HG02970 (cell line): Measurements from ENCODE around the gene GRIN2C.

ENCODE experiments used
- ATAC-seq: cut with Tn5 transposase; IDR thresholded peaks from one replicate; pipeline ENCODE4 v1.9.1; 2021; ENCODE audit warnings: mild to moderate bottlenecking, moderate library complexity, moderate number of reproducible peaks; ENCODE audit not compliant: unreplicated experiment, low FRiP score

GRIN2C gene

DNA sequence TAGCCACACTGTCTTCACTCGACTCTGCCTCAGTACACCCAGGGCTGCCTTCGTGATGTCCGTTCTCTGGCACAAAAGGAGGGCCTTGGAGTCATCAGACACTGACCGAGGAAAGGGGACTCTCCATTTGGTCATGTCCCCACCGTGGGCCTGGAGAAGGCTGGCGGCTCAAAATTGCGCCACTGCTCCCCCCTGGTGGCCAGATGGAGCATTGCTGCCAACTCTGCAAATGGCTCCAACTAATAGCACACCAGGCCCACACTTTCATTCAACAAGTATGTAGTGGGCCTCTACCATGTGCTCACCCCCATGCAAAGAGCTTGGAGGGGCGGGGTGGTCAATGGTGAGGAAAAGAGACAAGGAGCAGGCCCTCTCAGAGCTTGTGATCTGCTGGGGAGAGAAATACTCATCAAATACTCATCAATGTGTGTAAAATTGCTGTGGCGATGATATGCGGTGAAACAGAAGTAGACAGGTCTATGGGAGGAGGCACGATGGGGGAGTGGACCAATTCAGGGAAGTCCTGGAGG, 5.2 kb upstream of the GRIN2C start:
- ATAC-seq = no peak

DNA sequence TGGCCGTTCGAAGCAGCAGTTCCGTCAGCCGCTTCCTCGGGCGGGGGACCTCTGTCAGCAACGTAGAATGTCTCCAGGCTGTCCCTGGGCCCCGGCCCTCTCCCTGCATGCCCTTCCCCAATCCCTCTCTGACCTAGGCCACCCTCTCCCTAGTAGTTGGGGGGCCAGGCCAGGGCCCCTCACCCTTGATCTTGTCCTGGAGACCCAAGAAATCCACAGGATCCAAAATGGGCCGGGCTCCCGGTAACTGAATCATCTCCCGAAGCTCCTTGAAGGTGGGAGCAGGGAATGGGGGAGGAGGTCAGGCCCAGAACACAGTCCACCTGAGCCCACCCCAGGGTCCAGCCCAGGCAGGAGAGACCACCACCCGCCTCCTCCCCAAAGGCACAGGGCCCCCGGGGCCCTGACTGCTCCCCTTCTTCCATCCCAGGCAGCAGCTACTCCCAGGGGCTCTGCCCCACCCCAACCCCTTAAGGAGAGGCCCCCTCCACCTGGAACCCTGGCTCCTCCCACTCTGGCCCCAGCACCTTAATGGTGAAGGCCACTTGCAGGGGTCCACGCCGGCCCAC, 4.7 kb upstream of the GRIN2C start:
- no peak for ATAC-seq

DNA sequence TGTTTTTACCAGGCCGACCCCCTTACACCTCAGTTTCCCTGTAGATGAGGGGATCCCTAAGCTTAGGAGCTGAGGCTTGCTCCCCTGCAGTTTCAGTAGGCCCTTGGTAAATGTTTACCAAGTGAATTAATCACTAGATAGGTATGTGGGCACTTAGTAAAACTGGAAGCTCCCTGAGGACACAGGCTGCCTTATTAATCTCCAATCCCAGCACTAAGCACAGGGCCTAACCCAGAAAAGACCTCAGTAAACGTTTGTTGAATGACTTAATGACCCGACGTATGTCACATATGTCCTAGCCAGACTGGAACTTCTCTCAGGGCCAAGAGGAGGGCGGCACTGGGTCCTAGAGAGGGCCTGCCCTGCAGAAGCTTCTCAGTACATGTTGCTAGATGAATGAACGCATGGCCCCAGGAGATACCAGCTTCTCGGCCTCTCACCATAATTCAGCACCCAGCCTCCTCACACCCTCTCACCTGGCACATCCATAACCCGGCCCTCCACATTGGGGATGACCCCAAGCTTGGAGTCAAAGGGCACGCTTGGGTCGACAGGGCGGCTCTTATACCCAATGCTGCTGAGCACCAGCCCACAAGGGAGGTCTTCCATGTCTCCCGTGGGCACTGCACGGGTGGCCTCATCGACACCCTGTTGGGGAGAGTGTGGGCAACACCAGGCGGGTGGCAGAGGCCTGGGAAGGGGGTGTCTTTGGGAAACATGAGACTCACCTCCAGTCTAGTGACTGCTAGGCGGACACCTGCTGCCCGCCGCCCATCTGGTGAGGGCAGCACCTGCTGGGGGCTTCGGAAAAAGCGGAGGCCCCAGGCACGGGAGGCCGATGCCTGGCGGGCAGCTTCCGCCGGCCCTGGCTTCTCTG, 4.0 kb upstream of the GRIN2C start:
- ATAC-seq = no peak

DNA sequence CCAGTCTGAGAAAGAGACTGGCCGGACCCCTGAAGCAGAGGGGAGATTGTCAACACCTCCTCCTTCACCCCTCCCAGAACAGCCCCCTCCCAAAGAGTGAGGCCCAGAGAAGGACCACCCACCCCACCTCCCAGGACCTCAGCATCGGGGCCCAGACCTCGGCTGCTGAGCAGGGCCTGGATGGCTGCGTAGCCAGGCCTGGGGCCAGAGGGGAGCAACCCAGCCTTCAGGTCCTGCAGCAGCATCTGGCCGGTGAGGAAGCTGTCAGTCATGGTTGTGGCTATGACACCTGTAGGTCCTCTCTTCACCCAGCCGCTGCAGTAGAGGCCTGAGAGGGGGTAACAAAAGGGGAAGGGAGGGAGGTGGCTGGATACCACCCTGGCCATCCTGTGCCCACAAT, 3.2 kb upstream of the GRIN2C start:
- no peak for ATAC-seq

DNA sequence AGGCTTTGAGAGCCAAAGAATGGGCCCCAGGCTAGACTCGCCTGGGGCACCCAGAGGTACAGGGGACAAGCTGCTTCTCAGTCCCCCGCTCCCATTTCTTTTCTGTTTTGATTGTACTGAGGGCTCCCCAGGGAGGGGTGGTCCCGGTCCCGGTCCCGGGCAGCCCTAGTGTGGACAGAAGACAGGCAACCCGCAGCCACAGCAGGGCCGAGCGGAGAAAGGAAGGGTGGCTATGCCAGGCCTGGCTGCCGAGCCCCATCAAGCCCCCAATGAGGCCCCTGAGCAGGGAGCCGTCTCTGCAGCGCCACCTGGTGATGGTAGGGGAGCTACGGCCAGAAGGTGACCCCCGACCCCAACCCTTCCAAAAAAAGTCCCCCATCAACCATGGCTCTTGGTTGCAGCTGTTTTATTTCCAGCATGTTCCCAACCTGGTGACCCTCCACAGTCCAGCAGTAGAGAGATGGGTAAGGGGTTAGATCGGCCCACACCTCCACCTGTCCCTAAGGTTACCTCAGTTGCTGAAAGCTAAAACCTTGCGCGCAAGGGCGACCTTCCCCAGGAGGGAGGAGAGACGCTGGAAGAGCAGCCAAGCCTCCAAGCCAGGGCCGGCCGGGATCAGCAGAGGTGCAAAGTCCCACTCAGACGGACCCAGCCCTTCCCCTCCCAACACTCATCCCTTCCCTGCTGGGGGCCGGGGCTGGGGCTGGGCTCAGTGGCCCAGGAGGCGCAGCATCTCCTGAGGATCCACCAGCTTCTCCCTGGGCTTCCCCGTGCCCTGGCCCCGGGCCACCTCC, 2.6 kb upstream of the GRIN2C start:
- no peak for ATAC-seq

DNA sequence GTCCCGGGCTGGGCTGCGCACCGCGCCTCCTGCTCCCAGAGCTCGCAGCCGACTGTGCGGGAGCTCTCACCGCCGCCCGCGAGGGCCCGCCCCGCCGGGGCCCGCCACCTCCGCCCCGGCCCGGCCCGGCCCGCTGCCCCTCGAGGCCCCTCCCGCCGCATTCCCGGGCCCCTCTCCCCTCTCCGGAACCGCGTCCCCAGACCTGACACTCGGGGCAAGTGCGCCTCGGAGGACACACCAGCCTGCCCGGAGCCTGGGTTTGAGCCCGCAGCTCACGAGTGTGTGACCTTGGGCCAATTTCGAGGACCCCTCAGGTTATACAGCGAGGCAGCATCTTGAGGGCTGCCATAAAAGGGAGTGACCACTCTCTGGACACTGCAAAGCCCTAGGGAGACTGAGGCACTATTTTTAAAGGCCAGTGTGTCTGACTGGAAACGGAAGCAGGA, 2.0 kb upstream of the GRIN2C start:
- ATAC-seq = no peak

DNA sequence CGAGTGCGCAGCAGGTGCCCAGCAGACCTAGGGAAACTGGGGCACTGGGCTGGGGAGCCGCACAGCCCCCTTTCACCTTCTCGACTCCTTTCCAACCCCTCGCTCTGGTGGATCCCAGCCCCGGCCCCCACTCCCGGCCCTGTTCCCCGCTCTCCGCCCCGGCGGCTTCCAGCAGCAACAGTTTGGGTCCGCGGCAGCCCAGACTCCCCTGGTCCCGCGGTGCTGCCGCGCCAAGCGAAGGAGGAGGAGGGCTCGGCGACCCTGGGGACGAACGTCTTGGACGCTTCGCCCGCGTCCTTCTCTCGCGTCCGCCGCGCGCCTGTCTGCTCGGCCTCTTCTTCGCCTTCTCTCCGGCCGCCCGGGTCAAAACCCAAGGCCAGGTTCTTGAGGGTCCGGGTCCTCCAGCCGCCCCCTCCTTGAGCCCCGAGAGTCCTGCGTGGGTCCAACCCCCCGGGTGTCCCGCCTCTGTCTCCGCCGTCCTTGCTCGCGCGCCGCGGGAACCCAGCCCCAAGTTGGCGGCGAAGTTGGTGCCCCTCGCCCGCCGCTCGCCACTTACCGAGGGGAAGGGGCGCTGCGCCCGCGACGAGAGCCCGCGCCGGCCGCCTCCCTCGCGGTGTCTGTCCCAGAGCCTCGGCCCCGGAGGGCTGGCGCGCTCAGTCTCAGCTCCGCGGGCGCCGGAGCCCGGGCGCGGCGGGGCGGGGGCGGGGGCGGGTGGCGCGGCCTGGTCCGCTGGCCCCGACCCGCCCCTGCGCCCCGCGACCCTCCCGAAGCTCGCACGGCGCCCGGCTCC, 1.4 kb upstream of the GRIN2C start:
- ATAC-seq = no peak

DNA sequence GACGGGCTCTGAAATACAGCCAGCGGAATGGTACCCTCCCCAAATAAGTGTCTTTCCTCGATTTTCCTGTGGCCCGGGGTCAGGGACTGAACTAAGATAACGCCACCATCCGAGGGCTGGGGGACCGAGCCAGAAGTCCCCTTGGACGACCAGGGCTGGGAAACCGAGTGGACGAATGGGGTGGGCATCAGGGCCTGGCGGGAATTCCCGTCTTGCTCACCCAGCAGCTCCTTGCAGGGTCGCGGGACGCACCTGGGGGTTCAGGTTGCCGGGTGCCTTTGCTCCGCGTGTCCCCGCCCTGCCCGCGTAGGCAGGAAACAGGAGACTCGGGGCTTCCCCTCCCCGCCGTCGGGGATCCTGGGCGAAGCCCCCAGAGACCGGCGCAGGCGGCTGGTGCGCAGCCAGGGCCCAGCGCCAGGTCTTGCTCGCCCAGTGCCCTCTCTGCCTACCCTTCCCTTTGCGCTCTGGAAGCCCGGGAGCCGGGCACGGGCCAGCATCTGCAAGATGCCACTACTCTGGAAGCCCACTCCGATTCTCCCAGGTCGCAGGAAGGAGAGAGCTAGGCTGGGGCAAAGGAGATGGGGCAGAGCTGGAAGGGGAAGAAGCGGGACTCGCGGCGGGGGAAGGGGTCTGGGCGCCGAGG, 665 bp upstream of the GRIN2C start:
- ATAC-seq = no peak

DNA sequence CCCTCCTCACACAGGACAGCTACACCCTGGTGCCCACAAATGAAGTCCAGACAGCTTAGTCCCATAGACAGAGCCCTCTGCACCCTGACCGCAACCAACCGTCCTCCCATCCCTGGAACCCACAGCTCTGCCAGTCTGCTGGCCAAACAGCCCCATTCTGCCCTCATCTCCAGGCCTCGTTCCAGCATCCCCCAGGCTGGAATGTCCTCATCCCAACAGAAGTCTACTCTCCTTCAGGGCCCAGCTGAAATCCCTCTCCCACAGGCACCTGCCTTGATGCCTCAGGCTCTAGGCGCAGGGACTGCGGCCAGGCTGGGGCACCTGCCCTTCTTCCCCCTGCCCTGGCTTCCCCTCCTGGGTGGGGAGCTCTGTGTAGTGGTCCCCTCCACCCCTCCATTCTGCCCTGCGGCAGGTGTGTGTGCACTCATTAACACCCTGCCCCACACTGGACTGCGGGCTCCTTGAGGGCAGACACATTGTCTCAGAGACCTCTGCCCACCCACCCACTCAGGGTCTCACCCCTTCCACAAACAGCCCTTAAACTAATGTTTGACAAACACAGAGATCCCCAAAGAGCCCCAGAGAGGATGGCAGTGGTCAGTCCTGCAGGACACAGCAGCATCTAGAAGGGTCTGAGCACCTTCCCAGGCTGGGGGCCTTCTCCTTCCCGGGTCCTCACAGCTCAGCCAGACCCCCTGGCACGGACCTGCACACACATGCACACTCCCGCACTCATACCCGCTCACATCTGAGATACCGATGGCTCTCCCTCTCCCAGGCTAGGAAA, 820 bp downstream of the GRIN2C start:
- no peak for ATAC-seq

DNA sequence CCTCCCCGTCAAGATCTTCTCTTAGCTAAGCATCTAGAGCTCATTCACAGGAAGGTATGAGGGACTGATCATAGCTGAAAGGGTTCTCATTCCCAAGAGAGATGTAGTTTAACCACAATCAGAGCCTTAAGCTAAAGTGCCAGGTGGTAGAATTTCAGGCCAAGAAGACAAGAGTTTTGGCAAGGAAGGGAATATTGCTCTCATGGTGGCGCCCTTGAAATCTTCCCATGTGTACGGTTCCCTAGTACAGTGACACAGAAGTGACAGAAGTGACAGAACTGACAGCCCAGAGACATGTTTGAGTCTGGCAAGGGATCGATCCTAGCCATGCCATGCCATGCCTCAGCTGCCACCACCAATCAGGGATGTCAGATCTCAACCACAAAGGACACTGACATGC, 2.5 kb downstream of the GRIN2C start:
- ATAC-seq = no peak

DNA sequence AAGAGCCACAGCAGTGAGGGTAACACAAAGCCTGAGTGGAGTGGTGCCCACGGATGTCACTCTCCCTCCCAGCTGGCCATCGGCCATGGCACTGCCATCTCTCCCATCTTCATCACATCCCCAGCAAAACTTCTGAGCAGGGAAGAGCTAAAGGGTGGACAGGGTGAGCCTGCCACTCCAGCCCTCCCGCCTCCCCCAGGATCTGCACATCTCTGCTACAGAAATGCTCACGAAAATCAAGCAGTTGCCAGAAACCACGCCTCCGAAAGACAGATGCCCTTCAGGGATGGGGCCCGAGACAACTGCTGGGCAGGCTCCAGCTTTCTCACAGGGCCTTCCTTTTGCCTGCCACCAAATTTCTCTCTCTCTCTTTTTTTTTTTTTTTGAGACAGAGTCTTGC, 3.6 kb downstream of the GRIN2C start:
- no peak for ATAC-seq

DNA sequence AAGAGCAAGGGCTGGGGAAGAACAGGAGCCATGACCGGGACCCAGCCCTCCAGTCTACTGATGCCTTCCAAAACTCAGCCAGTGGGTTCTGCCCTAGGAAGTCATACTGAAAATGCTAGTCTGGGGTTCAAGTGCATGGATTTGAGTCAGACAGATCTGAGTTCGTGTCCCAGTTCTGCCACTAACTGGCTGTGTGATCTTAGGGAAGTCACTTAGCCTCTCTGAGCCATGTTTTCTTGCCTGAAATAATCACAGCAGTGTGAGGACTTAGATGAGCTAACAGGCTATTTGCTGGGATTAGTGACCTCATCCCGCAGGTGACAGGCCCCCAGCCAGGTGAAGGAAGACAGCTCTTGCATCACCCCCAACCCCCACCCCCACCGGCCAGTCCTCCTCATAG, 4.4 kb downstream of the GRIN2C start:
- ATAC-seq = no peak

DNA sequence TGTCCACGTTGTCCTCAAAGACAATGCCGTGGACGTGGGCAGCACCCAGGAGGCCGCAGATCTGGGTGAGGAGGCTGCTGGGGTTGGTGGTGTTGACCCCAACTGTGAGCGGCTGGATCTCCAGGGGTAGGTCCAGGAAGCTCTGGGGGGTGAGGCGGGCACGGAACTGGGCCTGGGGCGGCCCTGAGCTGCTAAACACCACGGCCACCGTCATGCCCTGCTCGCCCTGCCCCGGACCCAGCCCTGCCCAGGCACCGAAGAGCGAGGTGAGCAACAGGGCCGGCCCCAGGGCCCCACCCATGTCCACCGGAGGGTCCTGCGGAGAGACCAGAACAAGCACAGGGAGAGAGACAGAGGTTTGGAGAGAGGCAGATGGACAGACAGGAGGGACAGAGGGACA, 4.9 kb downstream of the GRIN2C start:
- no peak for ATAC-seq

DNA sequence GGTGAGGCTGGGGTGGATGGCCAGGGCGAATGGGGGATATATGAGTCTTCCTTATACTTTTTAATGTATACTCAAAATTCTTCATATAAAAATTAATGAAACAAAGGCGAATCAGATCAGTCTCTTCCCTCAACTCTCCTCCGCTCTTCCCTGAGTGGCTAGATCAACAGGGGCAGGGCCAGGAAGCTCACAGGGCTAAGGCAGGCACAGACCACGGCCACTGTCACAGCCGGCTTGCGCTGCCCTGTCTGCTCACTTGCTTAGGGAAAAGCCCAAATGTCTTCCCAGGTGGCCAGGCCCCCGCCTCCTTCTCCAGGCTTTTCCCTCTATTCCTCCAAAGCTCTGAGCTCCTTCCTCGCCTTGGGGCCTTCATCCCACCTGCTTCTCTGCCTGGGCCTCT, 6.0 kb downstream of the GRIN2C start:
- no peak for ATAC-seq

DNA sequence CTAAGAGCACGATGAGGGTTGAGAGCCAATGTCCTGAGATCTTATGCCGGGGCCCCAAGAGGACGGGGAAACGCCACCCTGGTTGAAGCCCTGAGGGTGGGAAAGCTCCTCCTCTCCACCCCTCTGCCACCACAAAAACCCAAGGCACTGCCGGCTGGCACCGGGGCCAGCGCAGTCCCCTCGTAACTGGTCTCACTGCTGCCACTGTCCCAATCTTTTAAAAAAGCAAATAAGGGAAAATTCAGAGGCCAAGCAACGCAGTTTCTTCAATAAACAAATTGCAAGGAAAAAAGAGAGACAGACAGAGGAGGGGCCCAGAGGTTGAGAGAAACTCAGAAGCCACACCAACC, 6.7 kb downstream of the GRIN2C start:
- ATAC-seq = no peak

DNA sequence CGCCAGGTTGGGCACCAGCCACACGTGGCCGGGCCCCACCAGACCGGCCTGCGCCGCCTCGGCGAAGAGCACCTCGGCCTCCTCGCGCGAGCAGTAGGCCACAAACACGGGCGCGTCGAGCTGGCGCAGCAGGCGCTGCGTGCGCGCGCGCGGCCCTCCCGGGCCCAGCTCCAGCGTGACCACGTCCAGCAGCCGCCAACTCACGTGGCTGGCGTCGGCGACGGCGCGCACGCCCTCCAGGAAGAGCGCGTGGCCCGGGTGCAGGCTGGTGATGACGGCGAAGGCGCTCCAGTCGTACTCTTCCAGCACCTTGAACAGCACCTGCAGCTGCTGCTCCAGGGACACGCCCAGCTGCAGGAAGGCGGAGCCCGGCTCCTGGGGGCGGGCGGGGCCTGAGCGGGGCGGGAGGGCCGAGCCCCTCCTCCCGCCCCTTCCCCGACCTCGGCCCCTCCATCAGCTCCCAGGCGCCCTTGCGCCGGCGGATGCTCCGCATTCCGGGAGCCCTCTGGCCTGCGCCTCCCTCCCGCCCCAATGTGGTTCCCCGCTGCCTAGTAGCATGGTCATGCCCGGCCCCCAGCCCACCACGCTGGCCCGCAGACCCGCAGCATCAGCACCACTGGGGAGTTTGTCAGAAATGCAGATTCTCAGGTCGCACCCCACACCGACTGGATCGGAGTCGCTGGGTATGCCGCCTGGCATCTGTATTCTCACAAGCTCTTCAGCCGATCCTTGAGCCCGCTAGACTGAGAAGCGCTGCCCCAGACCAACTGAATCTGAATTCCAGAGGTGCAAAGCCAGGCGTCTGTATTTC, 7.2 kb downstream of the GRIN2C start:
- no peak for ATAC-seq

DNA sequence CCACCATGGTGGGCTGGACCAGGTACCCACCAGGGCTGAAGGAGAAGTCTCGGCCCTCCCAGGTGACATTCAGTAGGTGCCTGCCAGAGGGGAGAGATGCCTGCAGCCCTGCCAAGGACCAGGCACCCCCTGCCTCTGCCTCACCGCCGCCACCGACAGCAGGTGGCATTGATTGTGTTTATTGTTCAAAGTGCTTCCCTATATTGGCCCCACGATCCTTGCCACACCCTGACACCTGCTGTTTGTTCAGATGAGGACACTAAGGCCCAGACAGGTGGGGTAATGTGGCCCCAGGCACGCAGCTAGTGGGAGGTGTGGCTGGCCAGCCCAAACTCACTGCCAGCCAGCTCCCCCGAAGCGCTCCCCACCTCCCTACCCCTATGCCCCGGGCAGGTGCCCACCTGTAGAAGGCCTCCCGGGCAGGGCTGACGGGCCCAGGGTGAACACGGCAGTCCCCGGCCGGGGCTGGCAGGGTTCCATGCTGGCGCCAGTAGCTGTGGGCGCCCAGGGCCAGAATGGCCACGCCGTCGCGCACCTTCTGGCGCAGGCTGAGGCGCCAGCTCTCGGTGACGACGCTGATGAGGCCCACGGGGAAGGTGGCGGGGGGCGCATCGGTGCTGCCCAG, 8.0 kb downstream of the GRIN2C start:
- ATAC-seq = no peak

DNA sequence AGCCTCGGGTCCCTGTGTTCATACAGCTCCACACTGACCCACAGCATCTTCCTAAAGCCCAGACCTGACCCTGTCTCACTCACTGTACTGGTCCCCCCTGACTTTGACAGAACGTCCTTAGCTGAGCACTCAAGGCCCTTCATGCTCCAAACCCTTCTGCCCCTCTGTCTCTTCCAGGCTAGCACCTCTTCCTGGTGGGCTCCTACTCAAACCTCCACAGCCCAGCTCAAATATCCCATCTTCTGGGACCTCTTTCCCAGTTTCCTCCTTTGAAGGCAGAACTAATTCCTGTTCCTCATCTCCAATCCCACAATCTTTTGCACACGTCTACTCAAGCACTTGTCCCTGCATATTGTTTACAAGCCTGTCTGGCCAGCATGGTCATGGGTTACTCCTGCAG, 8.8 kb downstream of the GRIN2C start:
- ATAC-seq = no peak
